ENCODE data around the gene KLHL15. TPM values are rescaled to one million over a fixed set of nuclear protein-coding genes. Genes with fewer than 3 reads are reported as not detected.

The KLHL15 gene
- total and polyA plus RNA-seq, 2 donors (not counting 3 experiments of a cell fraction or from before 2014, with no cell fraction given) = 1.4 to 3.6 TPM

DNA sequence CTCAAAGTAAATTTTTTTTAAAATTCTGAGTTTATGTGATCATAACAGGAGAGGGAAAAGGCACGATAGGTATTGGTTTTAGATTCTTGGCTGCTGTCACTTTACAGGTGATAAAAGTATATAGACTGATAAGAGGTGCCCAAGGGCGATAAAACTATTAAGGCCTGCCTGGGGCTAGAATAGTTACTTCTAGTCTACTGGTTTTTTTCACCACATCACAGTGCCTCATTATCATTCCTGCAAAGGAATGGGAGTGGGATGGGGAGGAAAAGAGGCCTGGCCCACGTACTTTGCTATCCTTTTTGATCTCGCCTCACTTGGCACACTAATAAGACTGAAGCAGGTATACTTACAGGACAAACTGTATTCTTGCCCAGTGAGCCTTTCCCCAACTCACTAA, 72.6 kb downstream of the KLHL15 start:
- Histone ChIP-seq H4K20me1 (replicated peaks; ENCODE audit: control insufficient read depth, extremely low read depth, insufficient read depth, low read length) (no peaks in the 10 kb centered on the region), H3K79me2 (ENCODE audit: control insufficient read depth, insufficient read depth, low read length) (no peaks in the 10 kb centered on the region), H3K4me2 (ENCODE audit: insufficient read depth, low read length) (no peak overlapping the region), H3K9ac (replicated peaks; ENCODE audit: extremely low read depth, insufficient read depth, low read length) (no peak overlapping the region), H3K27me3 (ENCODE audit: control insufficient read depth in 2 of 2, insufficient read depth in 2 of 2, low read length in 2 of 2) (no peaks in the 10 kb centered on the region), H3K36me3 (ENCODE audit: control insufficient read depth in 2 of 2, extremely low read depth in 1 of 2, insufficient read depth in 2 of 2, low read length in 2 of 2) (no peaks in the 10 kb centered on the region), H3K27ac (ENCODE audit: insufficient read depth, low read depth, low read length) (no peak overlapping the region), H3K4me3 (replicated peaks in 1 of 3; ENCODE audit: insufficient read depth in 1 of 3, low read depth in 1 of 3, low read length in 3 of 3) (no peak overlapping the region), H2AFZ (ENCODE audit: low read depth, low read length) (no peak overlapping the region), H3K4me1 (ENCODE audit: control insufficient read depth, extremely low read depth, insufficient read depth, low read length) (peaks cover 20% of the 10 kb centered on the region), H3K9me1 (replicated peaks; ENCODE audit: control insufficient read depth, extremely low read depth, insufficient read depth, low read length) (no peaks in the 10 kb centered on the region), H3K9me3 (replicated peaks; ENCODE audit: control insufficient read depth, insufficient read depth, low read length) (no peaks in the 10 kb centered on the region)
- POLR2A ChIA-PET = no interaction called here
- intact Hi-C loops (cut with micrococcal nuclease) = no loop called here
- TF ChIP-seq EZH2 (IDR thresholded peaks at IDR 0.05; ENCODE audit: borderline replicate concordance, low read depth, low read length, severe bottlenecking) (no peak), POLR2A (IDR thresholded peaks at IDR 0.05; ENCODE audit: low read depth, low read length) (no peak), GATA2 (IDR thresholded peaks at IDR 0.05; ENCODE audit: insufficient read depth, insufficient read length, low read depth, low read length) (no peak), FOS (IDR thresholded peaks at IDR 0.05; ENCODE audit: borderline replicate concordance, insufficient read depth, low read length) (no peak), JUN (IDR thresholded peaks at IDR 0.05; ENCODE audit: borderline replicate concordance, insufficient read depth, insufficient read length, low read depth) (no peak), POLR2AphosphoS5 (IDR thresholded peaks at IDR 0.05; ENCODE audit: insufficient read depth, low read depth, low read length) (no peak), MYC (IDR thresholded peaks at IDR 0.05; ENCODE audit: low read depth, low read length) (no peak)
- TF ChIP-seq, protein P1, sequence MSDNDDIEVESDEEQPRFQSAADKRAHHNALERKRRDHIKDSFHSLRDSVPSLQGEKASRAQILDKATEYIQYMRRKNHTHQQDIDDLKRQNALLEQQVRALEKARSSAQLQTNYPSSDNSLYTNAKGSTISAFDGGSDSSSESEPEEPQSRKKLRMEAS (IDR thresholded peaks at IDR 0.05; ENCODE audit: insufficient read depth, insufficient read length) = no peak
- TF ChIP-seq, protein P2, sequence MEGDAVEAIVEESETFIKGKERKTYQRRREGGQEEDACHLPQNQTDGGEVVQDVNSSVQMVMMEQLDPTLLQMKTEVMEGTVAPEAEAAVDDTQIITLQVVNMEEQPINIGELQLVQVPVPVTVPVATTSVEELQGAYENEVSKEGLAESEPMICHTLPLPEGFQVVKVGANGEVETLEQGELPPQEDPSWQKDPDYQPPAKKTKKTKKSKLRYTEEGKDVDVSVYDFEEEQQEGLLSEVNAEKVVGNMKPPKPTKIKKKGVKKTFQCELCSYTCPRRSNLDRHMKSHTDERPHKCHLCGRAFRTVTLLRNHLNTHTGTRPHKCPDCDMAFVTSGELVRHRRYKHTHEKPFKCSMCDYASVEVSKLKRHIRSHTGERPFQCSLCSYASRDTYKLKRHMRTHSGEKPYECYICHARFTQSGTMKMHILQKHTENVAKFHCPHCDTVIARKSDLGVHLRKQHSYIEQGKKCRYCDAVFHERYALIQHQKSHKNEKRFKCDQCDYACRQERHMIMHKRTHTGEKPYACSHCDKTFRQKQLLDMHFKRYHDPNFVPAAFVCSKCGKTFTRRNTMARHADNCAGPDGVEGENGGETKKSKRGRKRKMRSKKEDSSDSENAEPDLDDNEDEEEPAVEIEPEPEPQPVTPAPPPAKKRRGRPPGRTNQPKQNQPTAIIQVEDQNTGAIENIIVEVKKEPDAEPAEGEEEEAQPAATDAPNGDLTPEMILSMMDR (IDR thresholded peaks at IDR 0.05; ENCODE audit: extremely low read depth in 1 of 2, insufficient read depth in 1 of 2, low read depth in 1 of 2, low read length in 2 of 2) = no peak
- FAIRE-seq = no peak
- no TSS peak for BruUV-seq (replicated peaks)
- CTCF ChIA-PET = no interaction called here
- dilution Hi-C loops (cut with MboI; ENCODE audit: extremely low pct_ligation_motif_present, low sequenced_read_pairs) = no loop called here
- no peak for DNase-seq (ENCODE audit: low read depth, low spot score)
